ENCODE measurements around the gene SUGCT.

- TF ChIP-seq CTCF (IDR thresholded peaks at IDR 0.05 in 8 of 11, conservative IDR thresholded peaks at IDR 0.05 in 3 of 11) (no peak), POLR2AphosphoS5 (IDR thresholded peaks at IDR 0.05) (no peak), POLR2A (IDR thresholded peaks at IDR 0.05) (no peak)
Measured at GRCh38 chr7:40870108-40870507, 735.3 kb downstream of the SUGCT start.
